Aorta (tissue), 5 donors: ENCODE results near the gene OR2D2. TPM values are rescaled to one million over a fixed set of nuclear protein-coding genes. Genes with fewer than 3 reads are reported as not detected.
"Not testable (repeated sequence)": the region's sequence is repeated elsewhere in the genome, so short reads cannot be mapped to it uniquely, and the experiment has no call there.

Source experiments
- ATAC-seq: fragments of 200-7000 bp; cut with Tn5 transposase; one replicate; pipeline ENCODE4 v1.9.1; 2022; ENCODE audit warnings: moderate library complexity; ENCODE audit not compliant: low FRiP score
- DNase-seq, 2 donors: peaks; one replicate each; pipeline ENCODE4 v3.0.0-alpha.2; 2020
- H3K27ac ChIP-seq, 2 donors: one replicate each; pipeline ENCODE4 v1.5.1; 2013; ENCODE audit warnings: low read length in 2 of 2, mild to moderate bottlenecking in 2 of 2, moderate library complexity in 2 of 2, control low read depth in 1 of 2, inconsistent platforms in 1 of 2, low read depth in 1 of 2
- H3K27me3 ChIP-seq, 2 donors: one replicate each; pipeline ENCODE4 v1.6.1; 2013; ENCODE audit warnings: control low read depth in 1 of 2, low read length in 1 of 2, mild to moderate bottlenecking in 1 of 2, moderate library complexity in 1 of 2; ENCODE audit not compliant: insufficient read depth in 2 of 2, control insufficient read depth in 1 of 2
- H3K36me3 ChIP-seq, 2 donors: one replicate each; pipeline ENCODE4 v1.6.1; 2013; ENCODE audit warnings: control low read depth in 1 of 2, low read length in 1 of 2, mild to moderate bottlenecking in 1 of 2; ENCODE audit not compliant: insufficient read depth in 2 of 2, control insufficient read depth in 1 of 2
- H3K4me1 ChIP-seq, 2 donors: one replicate each; pipeline ENCODE4 v1.6.1; 2013; ENCODE audit warnings: low read length in 2 of 2, control low read depth in 1 of 2, mild to moderate bottlenecking in 1 of 2, moderate library complexity in 1 of 2; ENCODE audit not compliant: insufficient read depth in 2 of 2, control insufficient read depth in 1 of 2
- H3K4me3 ChIP-seq, 2 donors: one replicate each; pipeline ENCODE4 v1.5.1; 2013; ENCODE audit warnings: low read length in 2 of 2, control low read depth in 1 of 2, mild to moderate bottlenecking in 1 of 2
- H3K9me3 ChIP-seq: one replicate; pipeline ENCODE4 v1.6.1; 2013; ENCODE audit warnings: mild to moderate bottlenecking, low read length; ENCODE audit not compliant: control insufficient read depth
- WGBS, 2 donors: extraction: QIAGEN DNeasy Blood & Tissue Kit; methylation state at CpG; one replicate each; pipeline ENCODE4 v1.1.7; 2013; 5-methylcytosine and 5-hydroxymethylcytosine counted together
- intact Hi-C, 2 donors: fragments of 100-400 bp; cut with DNase I; formaldehyde crosslinking; loops; one replicate each; pipeline versions ENCODE4 v1.14.2 to v1.15.0; 2022
- polyA plus RNA-seq, 2 donors: library from polyadenylated mRNA; stranded (reverse); fragments of 200-250 nt; gene quantifications; one replicate each; pipeline ENCODE4 v1.2.3, GENCODE V29; 2013
- total RNA-seq, 2 donors: library from RNA; stranded (reverse); fragmentation: NEBNext Ultra II Directional; extraction: Animal tissue kit (Norgen Biotek cat#: 25700); gene quantifications; one replicate each; pipeline ENCODE4 v1.2.1, GENCODE V29; 2021
- donor health status: healthy with polysubstance abuse.
- donor health status: Bipolar disorder and iron deficiency.
- donor health status: DM: no; HTN: no; CAD: no.
- donor health status: DM: no; HTN: no; CAD: no.
- donor health status: DM: yes; HTN: yes; CAD: no.

Gene OR2D2
- total and polyA plus RNA-seq, 4 donors: not detected

DNA sequence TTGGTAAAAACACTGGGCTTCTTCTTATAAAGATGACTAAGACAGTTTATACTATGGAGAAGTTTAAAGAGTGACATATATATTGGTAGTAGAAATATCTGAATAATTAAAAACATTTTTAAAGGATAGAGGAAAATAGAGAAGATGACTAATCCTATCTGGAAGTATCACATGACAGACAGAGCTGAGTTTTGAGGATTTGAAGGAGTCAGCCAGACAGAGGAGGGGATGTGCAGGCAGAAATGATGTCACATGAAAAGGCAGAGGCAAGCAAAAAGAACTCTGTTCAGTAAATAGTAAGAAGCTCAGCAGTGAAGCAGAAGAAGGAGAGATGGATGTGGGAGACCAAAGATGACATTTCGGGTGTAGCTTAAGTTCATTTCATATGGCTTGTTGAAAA is 27.9 kb downstream of the OR2D2 start:
- Histone ChIP-seq H3K4me1 (no peaks in the 10 kb centered on the region), H3K27ac (no peak overlapping the region), H3K4me3 (no peak overlapping the region), H3K9me3 (no peaks in the 10 kb centered on the region), H3K36me3 (no peaks in the 10 kb centered on the region), H3K27me3 (no peaks in the 10 kb centered on the region)
- DNase-seq (no peak), ATAC-seq (no peak)
- intact Hi-C loops: no loop called here
- WGBS, 2 donors: 79 to 86% methylated on average over 1 of the region's 1 CpG

DNA sequence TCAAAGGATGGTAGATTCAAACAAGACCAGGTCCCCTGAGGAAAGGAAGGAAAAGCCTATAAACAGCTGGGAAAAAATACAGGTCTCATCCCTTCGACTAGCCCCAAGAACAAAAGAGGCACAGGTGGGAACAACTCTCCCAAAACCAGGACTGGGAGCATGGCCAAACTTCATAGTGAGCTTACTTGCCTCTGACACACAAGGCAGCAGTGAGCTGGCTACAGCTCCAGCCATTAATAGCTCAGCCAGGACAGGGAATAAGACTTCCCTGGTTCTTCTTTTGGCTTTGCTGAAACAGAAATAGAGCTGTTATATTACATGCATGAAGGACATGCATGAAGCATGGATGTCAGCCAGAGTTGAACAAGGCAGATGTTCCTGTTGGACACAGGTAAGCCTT is 29.3 kb downstream of the OR2D2 start, which contains the start of gene OR10A2:
TSS of gene OR10A2 (plus strand) at position 97 of the 400 bp plus-strand sequence. CDS start 6,698 bp downstream, outside the sequence.
- intact Hi-C loops: no loop called here
- 45 to 72% methylated on average over 1 of the region's 1 CpG for WGBS, 2 donors

GRCh38 chr11:6856871-6857270 is 35.4 kb downstream of the OR2D2 start:
- H3K36me3 ChIP-seq: no peaks in the 10 kb centered on the region
- DNase-seq (no peak), ATAC-seq (no peak)
- H3K27me3 ChIP-seq: no peaks in the 10 kb centered on the region
- H3K27ac ChIP-seq: no peak overlapping the region
- H3K4me1 ChIP-seq: no peaks in the 10 kb centered on the region
- H3K4me3 ChIP-seq: no peak overlapping the region
- WGBS, 2 donors: 47 to 57% methylated on average over 3 of the region's 3 CpGs
- intact Hi-C loops: no loop called here
- H3K9me3 ChIP-seq: peaks cover 3% of the 10 kb centered on the region

More for the DNA sequence above, 29.3 kb downstream of the OR2D2 start, which contains the start of gene OR10A2:
- Histone ChIP-seq H3K36me3 (no peaks in the 10 kb centered on the region), H3K9me3 (peaks cover 3% of the 10 kb centered on the region), H3K27ac (no peak within 1 kb of the TSS), H3K4me3 (no peak within 1 kb of the TSS), H3K4me1 (no peaks in the 10 kb centered on the region), H3K27me3 (no peaks in the 10 kb centered on the region)
- ATAC-seq (no peak), DNase-seq (no peak)

GRCh38 chr11:6855971-6856541 is 36.2 kb downstream of the OR2D2 start:
- DNase-seq: no peak
- 47 to 55% methylated on average over 1 of the region's 1 CpG for WGBS, 2 donors
- Histone ChIP-seq H3K4me3 (no peak overlapping the region), H3K27ac (no peak overlapping the region), H3K9me3 (peaks cover 3% of the 10 kb centered on the region), H3K4me1 (no peaks in the 10 kb centered on the region), H3K36me3 (no peaks in the 10 kb centered on the region), H3K27me3 (no peaks in the 10 kb centered on the region)
- ATAC-seq: peak; percentile 19
- intact Hi-C loops: no loop called here

DNA sequence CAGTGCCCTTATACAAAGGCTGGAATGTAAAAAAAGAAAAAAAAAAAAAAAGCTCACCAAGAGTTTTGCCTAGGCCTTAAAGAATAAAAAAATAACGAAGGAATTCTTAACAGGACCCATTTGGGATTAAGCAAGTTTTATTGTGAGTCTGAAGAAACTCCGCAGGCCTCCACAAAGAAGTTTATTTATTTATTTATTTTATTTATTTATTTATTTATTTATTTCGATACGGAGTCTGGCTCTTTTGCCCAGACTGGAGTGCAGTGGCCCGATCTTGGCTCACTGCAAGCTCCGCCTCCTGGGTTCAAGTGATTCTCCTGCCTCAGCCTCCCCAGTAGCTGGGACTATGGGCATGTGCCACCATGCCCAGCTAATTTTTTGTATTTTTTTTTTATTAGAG is 37.5 kb downstream of the OR2D2 start:
- ATAC-seq, H3K36me3 ChIP-seq, DNase-seq, intact Hi-C loops, H3K27ac ChIP-seq, H3K4me1 ChIP-seq, H3K4me3 ChIP-seq, H3K27me3 ChIP-seq, H3K9me3 ChIP-seq: not testable (repeated sequence)
- WGBS, 2 donors: 96% methylated on average over 6 of the region's 6 CpGs

DNA sequence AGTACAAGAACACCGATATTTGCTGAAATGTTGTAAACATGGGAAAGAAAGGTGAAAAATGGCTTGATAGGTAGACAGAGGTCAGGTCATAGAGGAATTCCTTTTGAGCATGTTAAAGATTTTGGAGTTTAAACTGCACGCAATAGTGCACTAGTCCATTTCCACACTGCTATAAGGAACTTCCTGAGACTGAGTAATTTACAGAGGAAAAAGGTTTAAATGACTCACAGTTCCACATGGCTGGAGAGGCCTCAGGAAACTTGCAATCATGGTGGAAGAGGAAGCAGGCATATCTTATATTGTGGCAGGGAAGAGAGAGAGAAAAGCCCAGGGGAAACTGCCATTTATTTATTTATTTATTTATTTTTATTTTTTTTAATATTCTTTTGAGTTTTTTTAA is 41.8 kb downstream of the OR2D2 start:
- Histone ChIP-seq H3K27ac (no peak overlapping the region), H3K4me3 (no peak overlapping the region), H3K27me3 (no peaks in the 10 kb centered on the region), H3K4me1 (no peaks in the 10 kb centered on the region), H3K36me3 (no peaks in the 10 kb centered on the region), H3K9me3 (no peaks in the 10 kb centered on the region)
- ATAC-seq (no peak), DNase-seq (no peak)
- WGBS, 2 donors: 73 to 92% methylated on average over 2 of the region's 2 CpGs
- intact Hi-C loops: no loop called here

- no peak within 1 kb of the TSS for H3K27ac ChIP-seq
These were observed 46.9 kb downstream of the OR2D2 start, which contains the start of gene OR10A5 for GRCh38 chr11:6845383-6845782. TSS of gene OR10A5 (plus strand) at chr11:6845683. CDS start at chr11:6845683, 0 bp downstream.

DNA sequence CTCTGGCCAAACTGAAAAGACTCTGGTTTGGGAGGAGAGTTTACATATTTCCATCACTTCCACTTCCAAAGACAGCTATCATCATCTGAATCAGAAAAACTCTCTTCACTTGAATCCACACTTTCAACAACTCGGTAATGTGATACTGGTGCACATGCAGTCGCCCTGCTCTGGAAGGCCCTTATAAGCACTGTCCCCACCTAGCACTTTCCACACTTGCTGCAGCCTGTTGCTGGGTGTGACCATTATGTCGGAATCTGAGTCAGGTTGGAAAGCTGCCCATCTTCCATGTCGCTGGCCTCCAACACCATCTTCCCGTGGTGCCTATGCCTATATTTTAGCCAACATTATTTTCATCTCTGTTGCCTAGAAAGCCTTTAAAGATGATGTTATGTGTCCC is 47.9 kb downstream of the OR2D2 start:
- Histone ChIP-seq H3K27me3 (no peaks in the 10 kb centered on the region), H3K4me1 (no peaks in the 10 kb centered on the region), H3K36me3 (no peaks in the 10 kb centered on the region), H3K4me3 (no peak overlapping the region), H3K27ac (no peak overlapping the region), H3K9me3 (peaks cover 2% of the 10 kb centered on the region)
- intact Hi-C loops: no loop called here
- no peak for DNase-seq
- no peak for ATAC-seq
- 84 to 85% methylated on average over 5 of the region's 5 CpGs for WGBS, 2 donors

More at GRCh38 chr11:6845383-6845782, 46.9 kb downstream of the OR2D2 start, which contains the start of gene OR10A5:
- no peaks in the 10 kb centered on the region for H3K36me3 ChIP-seq
- H3K4me1 ChIP-seq: no peaks in the 10 kb centered on the region
- no peaks in the 10 kb centered on the region for H3K27me3 ChIP-seq
- DNase-seq: no peak
- WGBS, 2 donors: 51 to 69% methylated on average over 3 of the region's 3 CpGs
- no peak within 1 kb of the TSS for H3K4me3 ChIP-seq
- no peak for ATAC-seq
- peaks cover 2% of the 10 kb centered on the region for H3K9me3 ChIP-seq
- intact Hi-C loops: no loop called here

- peaks cover 2% of the 10 kb centered on the region for H3K9me3 ChIP-seq
- intact Hi-C loops: no loop called here
- ATAC-seq (no peak), DNase-seq (no peak)
- no peaks in the 10 kb centered on the region for H3K4me1 ChIP-seq
- WGBS, 2 donors: 36 to 41% methylated on average over 2 of the region's 2 CpGs
- H3K4me3 ChIP-seq: no peak overlapping the region
- no peaks in the 10 kb centered on the region for H3K27me3 ChIP-seq
- no peaks in the 10 kb centered on the region for H3K36me3 ChIP-seq
- no peak overlapping the region for H3K27ac ChIP-seq
These were observed 48.6 kb downstream of the OR2D2 start for GRCh38 chr11:6843670-6844069.
